NAMALWA (cell line): ENCODE data around the gene LANCL3.
"Not testable (repeated sequence)": the region's sequence is repeated elsewhere in the genome, so short reads cannot be mapped to it uniquely, and the experiment has no call there.

Source experiments
- DNase-seq: peaks from one replicate; pipeline ENCODE4 v3.0.0-alpha.2; 2015; ENCODE audit warnings: low spot score

LANCL3 gene

GRCh38 chrX:37571426-37572107 lies at the start of gene LANCL3:
TSS of gene LANCL3 (plus strand) at chrX:37571661. CDS start at chrX:37571871, 210 bp downstream.
- not testable (repeated sequence) for DNase-seq

GRCh38 chrX:37523673-37524072 lies 47.8 kb upstream of the LANCL3 start:
- DNase-seq = not testable (repeated sequence)

DNA sequence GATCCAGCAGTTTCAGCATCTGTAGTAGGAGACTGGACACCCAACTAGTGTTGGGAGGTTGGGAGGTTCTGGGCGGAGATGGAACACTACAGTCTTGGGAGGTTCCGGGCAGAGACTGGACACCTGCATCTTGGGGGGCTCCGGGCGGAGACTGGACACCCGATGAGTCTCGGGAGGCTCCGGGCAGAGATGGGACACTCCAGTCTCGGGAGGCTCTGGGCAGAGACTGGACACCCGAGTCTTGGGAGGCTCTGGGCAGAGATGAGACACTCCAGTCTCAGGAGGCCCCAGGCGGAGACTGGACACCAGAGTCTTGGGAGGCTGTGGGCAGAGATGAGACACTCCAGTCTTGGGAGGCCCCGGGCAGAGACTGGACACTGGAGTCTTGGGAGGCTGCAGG lies 29.5 kb upstream of the LANCL3 start:
- no peak for DNase-seq

DNA sequence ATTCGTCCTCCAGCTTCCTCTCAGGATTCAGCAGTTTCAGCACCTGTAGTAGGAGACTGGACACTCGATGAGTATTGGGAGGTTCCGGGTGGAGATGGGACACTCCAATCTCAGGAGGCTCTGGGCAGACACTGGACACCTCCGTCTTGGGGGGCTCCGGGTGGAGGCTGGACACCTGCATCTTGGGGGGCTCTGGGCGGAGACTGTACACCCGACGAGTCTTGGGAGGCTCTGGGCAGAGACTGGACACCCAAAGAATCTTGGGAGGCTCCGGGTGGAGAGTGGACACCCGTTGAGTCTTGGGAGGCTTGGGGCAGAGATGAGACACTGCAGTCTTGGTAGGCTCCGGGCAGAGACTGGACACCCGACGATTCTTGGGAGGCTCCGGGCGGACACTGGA lies 28.7 kb upstream of the LANCL3 start:
- DNase-seq = no peak

GRCh38 chrX:37543324-37543723 lies 28.1 kb upstream of the LANCL3 start:
- DNase-seq = no peak

- not testable (repeated sequence) for DNase-seq
These were observed 26.9 kb upstream of the LANCL3 start for GRCh38 chrX:37544531-37544930.

DNA sequence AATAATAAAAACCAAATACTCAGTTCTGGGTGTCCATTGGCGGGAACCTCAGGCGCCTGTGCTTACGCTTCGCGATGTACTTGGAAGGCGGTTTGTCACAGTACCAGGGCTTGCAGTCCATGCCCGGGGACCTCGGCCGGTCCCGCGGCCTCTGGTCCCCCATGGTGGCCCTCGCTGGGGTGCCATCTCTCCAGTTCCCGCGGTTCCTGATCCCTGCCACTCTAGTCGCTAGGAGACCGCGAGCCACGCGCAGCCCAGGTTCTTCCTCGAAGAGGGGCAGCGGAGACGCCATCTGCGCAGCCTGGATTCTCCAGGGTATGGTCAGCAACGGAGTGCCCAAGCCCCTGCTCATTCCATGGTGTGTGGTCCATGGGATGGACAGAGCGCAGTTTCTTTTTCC lies 26.4 kb upstream of the LANCL3 start:
- DNase-seq = no peak

- not testable (repeated sequence) for DNase-seq
These were observed 21.8 kb upstream of the LANCL3 start for GRCh38 chrX:37549619-37550018.

DNA sequence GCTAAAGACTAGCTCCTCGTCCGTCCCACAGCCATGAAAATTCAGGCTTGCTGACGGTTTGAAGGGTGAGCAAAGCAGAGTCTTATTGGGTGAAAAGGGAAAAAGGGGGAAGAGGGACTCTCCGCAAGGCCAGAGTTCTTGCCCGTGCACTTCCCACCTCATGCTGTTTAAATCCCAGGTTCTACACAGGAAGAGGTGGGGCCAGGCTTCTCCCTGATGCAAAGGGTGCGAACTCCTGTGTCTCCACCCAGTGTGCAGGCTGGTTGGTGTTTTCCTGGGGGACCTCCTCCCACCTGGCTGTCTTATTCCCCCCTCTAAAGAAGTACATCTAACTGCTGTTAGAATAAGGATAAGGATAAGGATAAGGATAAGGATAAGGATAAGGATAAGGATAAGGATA lies 18.0 kb upstream of the LANCL3 start:
- DNase-seq = no peak

- DNase-seq = not testable (repeated sequence)
These were observed 6.2 kb upstream of the LANCL3 start for GRCh38 chrX:37565254-37565653.

GRCh38 chrX:37570349-37570748 lies 1.1 kb upstream of the LANCL3 start:
- DNase-seq = not testable (repeated sequence)

DNA sequence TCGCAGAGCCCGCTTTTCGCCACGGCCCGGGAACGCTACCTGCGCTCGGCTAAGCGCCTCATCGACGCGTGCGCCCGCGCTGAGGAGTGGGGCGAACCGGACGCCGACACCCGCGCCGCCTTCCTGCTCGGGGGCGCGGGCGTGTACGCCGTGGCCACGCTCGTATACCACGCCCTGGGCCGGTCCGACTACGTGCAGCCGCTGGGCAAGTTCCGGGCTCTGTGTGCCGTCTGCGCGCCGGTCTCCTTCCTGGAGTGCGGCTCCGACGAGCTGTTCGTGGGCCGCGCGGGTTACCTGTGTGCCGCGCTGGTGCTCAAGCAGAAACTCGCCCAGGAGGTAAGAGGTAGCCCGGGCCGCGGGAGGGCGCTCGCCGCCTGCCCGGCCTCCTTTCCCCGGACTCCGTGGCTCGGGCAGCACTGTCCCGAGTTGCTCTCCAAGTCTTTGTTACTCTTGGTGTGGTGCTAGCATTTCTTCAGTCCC lies 687 bp downstream of the LANCL3 start:
- DNase-seq = not testable (repeated sequence)

DNA sequence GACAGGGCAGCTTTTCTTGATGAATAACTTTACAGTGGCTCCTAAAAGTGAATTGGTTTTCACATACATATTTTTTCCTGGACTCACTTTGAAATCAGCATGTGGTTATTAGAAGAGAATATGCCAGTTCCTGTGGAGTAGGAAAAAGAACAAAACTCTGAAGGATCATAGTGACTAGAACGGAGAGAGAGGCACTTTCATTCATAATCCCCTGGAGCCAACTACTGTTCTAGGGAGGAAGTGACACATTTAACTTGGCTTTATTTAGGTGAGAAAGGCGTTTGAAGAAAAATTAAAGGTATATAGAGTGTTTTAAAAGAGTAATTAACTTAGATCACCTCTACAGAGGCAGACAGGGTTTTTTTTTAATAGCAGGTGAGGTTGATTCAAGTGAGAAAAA lies 1.7 kb downstream of the LANCL3 start:
- not testable (repeated sequence) for DNase-seq

GRCh38 chrX:37578045-37578444 lies 6.6 kb downstream of the LANCL3 start:
- no peak for DNase-seq

GRCh38 chrX:37580080-37580479 lies 8.6 kb downstream of the LANCL3 start:
- no peak for DNase-seq

- not testable (repeated sequence) for DNase-seq
These were observed 15.9 kb downstream of the LANCL3 start for GRCh38 chrX:37587337-37587736.

- no peak for DNase-seq
These were observed 18.6 kb downstream of the LANCL3 start for GRCh38 chrX:37590047-37590446.

GRCh38 chrX:37594755-37595382 lies 23.4 kb downstream of the LANCL3 start:
- DNase-seq = no peak

DNA sequence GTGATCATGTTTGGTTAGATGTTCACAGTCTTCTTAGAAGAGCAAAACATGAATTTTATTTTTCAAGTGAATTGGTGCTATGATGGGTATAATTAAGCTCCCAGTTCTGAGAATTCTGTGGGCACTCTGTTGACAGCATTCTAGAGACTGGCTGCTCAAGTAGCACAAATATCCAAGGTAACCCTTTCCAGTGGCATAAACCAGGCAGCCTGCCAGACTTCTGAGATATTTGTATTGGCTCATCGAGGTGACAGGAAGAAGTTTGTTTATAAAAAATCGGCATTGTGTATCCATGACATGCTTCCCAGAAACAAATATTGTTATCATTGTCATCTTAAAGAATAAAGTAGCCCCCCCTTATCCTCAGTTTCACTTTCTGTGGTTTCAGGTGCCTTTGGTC lies 28.3 kb downstream of the LANCL3 start:
- DNase-seq = no peak

DNA sequence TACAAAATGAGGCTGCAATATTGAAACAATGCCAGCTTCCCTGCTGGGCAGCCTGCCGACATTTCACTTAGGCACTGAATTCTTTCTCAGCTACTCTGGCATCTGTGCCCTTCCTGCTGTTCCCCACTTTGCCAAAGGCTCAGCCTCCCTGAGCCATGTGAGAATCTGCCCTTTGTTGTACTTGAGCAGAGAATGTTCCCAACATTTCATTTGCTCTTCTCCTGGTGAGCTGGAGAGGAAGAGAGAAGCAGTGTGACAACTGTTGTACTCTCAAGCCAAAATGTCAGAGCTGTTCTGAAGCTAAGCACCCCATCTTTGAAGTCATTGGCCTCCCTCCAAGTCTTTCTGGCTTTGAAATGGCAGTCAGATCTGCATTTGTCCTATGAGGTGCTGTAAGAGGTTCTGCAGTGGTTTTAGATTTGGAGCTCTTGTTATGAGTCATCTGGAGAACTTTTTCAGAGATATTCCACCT lies 32.5 kb downstream of the LANCL3 start:
- DNase-seq = no peak

DNA sequence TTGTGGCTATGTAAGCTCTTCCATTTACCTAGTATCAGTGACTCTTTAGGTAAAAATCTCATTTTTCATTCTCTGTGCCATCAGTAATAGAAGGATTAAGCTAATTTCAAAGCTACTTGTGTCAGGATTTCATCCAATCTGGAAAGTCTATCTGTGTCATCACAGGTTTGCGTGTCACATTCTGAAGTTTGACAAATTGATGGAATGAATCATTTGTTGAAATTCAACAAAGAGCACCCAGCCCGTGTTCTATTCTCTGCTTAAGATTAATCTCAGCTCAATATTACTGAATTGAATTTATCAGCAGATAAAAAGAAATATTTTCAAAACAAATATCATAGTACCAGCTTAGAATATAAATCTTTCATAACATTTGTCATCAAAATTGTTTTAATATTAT lies 35.8 kb downstream of the LANCL3 start:
- DNase-seq = no peak

DNA sequence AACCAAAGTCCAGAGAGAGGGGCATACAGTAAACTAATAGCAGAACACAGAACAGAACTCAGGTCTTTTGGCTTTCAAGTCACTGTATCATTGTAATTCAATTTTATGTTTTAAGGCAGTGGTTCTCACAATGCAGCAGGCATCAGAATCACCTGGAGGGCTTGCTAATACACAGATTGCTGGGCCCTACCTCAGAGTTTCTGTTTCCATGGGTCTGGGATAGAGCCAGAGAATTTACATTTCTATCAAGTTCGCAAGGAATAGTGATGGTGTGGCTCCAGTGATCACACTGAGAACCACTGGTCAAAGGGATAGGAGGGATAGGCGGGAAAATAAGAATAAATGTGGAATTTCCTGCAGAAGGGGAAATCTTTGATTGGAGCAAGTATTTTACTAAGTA lies 36.7 kb downstream of the LANCL3 start:
- DNase-seq = no peak

DNA sequence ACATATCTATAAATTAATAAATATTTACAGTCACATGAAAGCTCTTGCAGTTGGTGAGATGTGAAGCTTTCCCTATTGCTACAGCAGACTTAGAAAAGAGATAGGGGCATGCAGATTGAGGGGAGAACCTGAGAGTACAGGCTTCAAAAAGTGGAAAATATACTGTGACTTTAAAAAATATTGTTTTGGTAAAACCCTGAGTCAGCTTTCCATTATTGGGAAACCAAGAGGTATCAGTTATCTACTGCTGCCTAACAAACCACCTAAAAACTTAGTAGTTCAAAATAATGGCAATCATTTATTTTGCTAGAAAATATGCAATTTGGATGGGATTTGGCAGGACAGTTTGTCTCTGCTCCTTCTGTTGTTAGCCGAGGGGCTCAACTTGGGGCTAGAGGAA lies 38.3 kb downstream of the LANCL3 start:
- DNase-seq = no peak

DNA sequence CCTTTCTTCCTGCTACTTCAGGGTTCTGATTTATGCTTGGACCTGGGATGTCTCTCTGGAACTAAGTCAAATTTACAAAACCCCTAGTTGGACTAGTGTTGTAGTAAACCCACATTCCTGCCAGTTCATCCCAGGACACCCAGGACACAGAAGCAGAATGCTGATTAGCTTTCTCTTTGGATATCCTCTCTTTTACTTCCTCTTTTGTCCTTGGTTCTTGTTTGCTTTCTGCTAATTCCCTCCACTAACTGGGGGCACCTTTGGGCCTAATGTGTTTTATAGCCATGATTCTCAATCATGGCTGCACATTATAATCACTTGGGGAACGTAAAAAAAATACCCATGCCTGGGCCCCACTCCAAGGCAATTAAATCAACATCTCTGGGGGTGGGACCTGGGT lies 42.5 kb downstream of the LANCL3 start:
- DNase-seq = no peak
